Left renal cortex interstitium (tissue), 4 donors: Measurements from ENCODE around the gene AIMP1. TPM values are rescaled to one million over a fixed set of nuclear protein-coding genes. Genes with fewer than 3 reads are reported as not detected.

ENCODE experiments used
- DNase-seq, 4 donors: peaks; one replicate each; pipeline ENCODE4 v3.0.0-alpha.2; 2013; ENCODE audit warnings: low read depth in 4 of 4, low spot score in 2 of 4, missing footprints in 1 of 4
- polyA plus RNA-seq, 4 donors: library from polyadenylated mRNA; unstranded; fragments of 120-200 nt; gene quantifications; one replicate each; pipeline ENCODE4 v1.2.1, GENCODE V29; 2013; ENCODE audit not compliant: insufficient read length in 4 of 4

The AIMP1 gene
- polyA plus RNA-seq, 4 donors = 66.6 to 88.2 (median 71.7) TPM

GRCh38 chr4:106343865-106344646 is 27.7 kb downstream of the AIMP1 start:
- DNase-seq = no peak

- DNase-seq = no peak
Observed at GRCh38 chr4:106344647-106344970, 28.3 kb downstream of the AIMP1 start.

DNA sequence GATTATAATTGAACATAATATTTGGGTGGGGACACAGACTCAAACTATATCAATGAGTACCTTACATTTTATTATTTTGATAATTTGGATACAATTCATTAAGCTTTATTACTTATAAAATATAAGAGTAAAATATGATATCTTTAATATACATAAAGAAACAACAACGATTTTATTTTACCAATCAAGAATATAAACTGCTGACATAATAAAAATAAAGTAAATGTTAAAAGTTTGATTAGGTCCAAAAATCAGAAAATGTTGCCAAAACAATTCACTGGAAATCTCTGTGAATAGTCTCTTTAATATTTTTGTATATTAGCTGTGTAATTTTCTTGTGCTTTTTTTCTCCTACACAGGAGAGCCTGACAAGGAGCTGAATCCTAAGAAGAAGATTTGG is 30.8 kb downstream of the AIMP1 start:
- no peak for DNase-seq

DNA sequence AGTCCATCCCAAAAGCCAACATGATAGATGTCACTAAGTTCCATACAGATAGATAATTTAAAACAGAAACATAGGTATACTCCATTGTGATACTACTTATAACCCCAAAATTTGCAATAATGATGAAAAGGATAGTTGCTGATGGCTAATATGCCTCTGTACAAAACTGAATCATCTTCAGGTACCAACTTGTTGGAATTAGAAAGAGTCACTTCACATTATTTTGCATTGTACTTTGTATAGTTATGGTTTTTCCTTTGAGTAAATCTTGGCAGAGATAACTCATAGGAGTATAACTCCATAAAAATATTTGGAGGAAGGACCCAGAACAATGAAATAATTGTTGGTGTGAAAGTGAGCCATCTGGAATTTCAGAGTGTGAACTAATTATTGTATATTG is 34.7 kb downstream of the AIMP1 start:
- no peak for DNase-seq

- no peak for DNase-seq
Observed at GRCh38 chr4:106353786-106354185, 37.4 kb downstream of the AIMP1 start.

DNA sequence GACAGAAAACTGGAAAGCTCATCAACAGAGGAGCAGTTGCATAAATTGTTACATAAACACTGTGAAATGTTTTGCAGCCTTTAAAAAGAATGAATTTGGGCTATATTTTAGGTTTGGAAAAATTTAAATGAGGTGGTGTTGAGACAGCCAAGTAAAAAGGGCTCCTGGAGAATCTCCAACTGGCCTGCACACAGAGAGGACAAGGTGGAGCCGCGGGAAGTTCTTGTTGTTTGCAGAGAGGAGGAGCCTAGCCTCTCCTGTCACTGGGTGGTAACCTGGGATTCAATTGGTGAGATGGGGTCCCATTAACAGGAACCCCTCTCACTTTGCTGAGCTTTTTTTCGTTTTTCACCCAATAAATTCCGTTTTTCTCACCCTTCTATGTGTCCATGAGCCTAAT is 38.8 kb downstream of the AIMP1 start:
- no peak for DNase-seq

DNA sequence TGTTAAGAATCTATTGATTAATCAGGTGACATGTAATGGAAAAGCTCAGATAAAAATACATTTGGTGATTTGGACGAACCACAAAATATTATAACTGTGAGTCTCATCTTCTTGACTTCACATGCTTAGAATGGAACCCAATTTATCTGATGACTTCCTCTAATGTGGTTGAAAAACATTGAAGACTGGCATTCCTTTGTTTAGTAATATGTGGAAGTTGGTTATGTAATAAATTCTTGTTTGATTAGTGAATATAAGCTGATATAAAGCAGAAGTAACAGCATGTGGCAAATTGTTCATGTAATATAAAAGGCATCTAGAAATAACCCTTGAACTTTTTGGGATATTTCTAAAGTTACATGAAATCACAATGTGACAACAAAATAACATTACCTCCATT is 42.5 kb downstream of the AIMP1 start:
- DNase-seq = no peak

GRCh38 chr4:106362086-106362825 is 45.9 kb downstream of the AIMP1 start:
- DNase-seq = no peak

DNA sequence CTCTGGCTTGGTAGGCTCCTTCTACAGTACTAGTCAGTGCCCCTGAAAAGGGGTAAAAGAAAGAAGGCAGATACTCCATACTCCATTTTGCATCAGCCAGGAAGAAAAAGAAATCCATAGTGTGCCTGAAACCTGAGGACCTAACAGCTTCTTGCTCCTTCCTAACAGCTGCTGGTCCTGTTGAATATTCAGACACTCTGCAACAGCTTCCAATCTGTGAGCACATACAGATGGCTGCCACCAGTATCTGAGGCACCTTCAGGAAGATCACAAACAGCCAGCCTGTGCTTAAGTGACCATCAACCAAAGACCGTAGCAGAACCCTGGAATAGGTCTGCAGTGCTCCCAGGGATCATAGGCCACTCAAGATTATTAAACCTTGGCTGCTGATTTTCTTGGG is 47.9 kb downstream of the AIMP1 start:
- DNase-seq = no peak

GRCh38 chr4:106365613-106366012 is 49.3 kb downstream of the AIMP1 start:
- no peak for DNase-seq

GRCh38 chr4:106366026-106366425 is 49.7 kb downstream of the AIMP1 start:
- DNase-seq = no peak

DNA sequence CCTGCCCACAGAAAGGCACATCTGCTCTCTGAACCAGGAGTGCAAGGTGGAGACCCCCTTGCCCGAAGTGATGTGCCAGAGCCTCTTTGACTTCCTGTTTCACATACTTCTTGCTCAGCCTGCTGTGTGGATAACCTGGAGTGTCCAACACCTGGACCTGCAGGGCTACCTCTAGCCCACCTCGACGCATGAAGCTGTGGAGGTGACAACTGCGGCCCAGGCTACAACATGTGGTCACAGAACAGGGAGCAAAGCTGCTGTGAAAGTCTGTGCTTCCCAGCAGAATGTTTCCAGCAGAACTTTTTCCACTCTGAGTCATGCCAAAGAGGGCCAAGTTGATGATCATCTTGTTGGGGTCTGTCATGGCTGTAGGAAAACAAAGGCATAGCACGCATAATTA is 50.7 kb downstream of the AIMP1 start:
- DNase-seq = no peak

GRCh38 chr4:106368678-106369077 is 52.3 kb downstream of the AIMP1 start, which contains the start of gene GIMD1:
Gene GIMD1 (minus strand): TSS chr4:106368778. CDS start chr4:106367435, 1,343 bp downstream.
- DNase-seq = no peak

- DNase-seq = peak; percentile 23 to 49 (median 32)
Observed at GRCh38 chr4:106369456-106370060, 53.2 kb downstream of the AIMP1 start.

DNA sequence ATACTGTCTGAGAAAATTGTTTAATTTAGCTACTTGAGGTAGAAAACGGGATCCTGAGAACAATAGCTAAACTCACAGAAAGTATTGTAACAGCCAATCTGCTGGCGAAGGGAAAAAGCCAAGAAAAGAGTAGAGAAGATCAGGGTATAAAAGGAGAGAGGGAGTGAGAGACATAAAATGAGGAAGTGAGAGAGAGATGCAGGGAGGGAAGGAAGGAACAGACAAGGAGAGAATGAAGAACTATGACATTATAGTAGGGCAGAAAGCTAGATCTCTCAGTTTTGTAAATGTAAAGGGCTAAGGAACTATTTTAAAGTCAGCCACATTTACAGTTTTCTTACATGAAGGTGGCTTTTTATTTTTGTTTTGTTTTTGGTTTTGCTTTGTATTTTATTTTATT is 53.9 kb downstream of the AIMP1 start:
- no peak for DNase-seq

- no peak for DNase-seq
Observed at GRCh38 chr4:106371161-106371560, 54.8 kb downstream of the AIMP1 start.

- no peak for DNase-seq
Observed at GRCh38 chr4:106373026-106373425, 56.7 kb downstream of the AIMP1 start.

DNA sequence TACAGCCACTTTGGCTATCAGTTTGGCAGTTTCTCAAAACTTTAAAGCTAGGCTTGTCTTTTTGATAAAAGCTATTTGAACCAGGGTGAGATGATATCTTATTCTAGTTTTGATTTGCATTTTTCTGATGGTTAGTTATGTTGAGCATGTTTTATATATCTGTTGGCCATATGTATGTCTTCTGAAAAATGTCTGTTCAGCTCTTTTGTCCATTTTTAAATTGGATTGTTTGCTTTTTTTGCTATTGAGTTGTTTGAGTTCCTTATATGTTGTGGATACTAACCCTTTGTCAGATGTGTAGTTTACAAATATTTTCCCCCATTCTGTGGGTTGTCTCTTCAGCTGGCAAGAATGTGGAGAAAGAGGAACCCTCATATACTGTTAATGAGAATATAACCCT is 63.8 kb downstream of the AIMP1 start:
- no peak for DNase-seq

DNA sequence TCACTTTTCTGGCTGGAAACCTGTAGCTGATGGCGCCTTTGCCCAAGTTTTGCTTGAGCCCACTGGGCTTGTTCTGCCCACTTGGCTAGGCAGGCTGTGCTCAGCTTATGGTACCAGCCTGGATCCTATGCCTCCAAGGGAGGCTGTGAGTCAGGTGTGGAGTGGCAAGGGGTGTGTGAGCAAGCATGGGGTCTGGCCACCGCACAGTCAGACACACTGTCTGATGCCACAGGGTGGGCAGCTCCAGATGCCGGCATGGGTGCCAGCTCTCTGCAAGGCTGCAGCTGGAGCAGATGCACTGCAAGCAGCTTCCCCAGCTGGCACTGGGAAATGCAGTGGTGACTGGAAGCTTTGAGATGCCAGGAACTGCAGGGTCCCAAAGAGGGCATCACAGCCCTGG is 68.5 kb downstream of the AIMP1 start:
- no peak for DNase-seq

DNA sequence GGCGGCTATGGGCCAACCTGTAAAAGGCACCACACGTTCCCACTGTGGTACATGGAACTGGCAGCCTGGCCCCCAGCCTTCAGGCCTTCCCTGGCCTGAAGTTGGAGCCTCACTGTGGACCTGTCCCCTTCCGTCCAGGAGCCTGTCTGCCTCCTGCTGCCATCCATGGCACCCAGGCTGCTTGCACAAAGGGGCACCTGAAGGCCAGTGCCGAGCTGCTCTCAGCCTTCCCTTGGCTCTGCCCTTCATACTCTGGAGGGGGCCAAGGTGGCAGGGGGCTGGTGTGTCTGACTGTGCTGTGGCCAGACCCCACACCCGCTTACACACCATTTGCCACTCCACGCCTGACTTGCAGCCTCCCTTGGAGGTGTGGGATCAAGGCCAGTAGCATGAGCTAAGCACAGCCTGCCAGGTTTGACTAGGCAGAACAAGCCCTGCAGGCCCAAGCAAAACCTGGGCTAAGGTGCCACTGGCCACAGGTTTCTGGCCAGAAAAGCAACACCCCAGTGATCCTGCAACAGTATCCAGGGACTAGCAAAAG is 69.6 kb downstream of the AIMP1 start:
- DNase-seq = no peak

- no peak for DNase-seq
Observed at GRCh38 chr4:106395582-106395981, 79.2 kb downstream of the AIMP1 start.
